Large intestine (tissue), 3 donors: ENCODE data around the gene OLFML1. TPM values are rescaled to one million over a fixed set of nuclear protein-coding genes. Genes with fewer than 3 reads are reported as not detected.
"Not testable (repeated sequence)": the region's sequence is repeated elsewhere in the genome, so short reads cannot be mapped to it uniquely, and the experiment has no call there.

ENCODE experiments used
- DNase-seq, 2 donors: peaks; one replicate each; pipeline versions ENCODE4 v3.0.0 to v3.0.0-alpha.2; 2013
- H3K27ac ChIP-seq: one replicate; pipeline ENCODE4 v1.5.1; 2013; ENCODE audit warnings: low read length
- H3K27me3 ChIP-seq: 2 replicates; pipeline ENCODE4 v1.6.1; 2013; ENCODE audit warnings: low read length; ENCODE audit not compliant: control insufficient read depth, insufficient read depth
- H3K36me3 ChIP-seq: 2 replicates; pipeline ENCODE4 v1.6.1; 2013; ENCODE audit warnings: low read length; ENCODE audit not compliant: control insufficient read depth, insufficient read depth
- H3K4me1 ChIP-seq: one replicate; pipeline ENCODE4 v1.6.1; 2013; ENCODE audit warnings: low read length; ENCODE audit not compliant: control insufficient read depth, insufficient read depth
- H3K4me3 ChIP-seq: one replicate; pipeline ENCODE4 v1.5.1; 2013; ENCODE audit warnings: low read length
- H3K9me3 ChIP-seq: one replicate; pipeline ENCODE4 v1.6.1; 2013; ENCODE audit warnings: mild to moderate bottlenecking, low read depth, low read length, moderate library complexity; ENCODE audit not compliant: control insufficient read depth
- WGBS: methylation state at CpG from one replicate; pipeline ENCODE4 v1.1.5; 2013; ENCODE audit warnings: low lambda C conversion rate; ENCODE audit not compliant: insufficient coverage; 5-methylcytosine and 5-hydroxymethylcytosine counted together
- polyA plus RNA-seq: library from polyadenylated mRNA; unstranded; fragments of 120-200 nt; gene quantifications from one replicate; pipeline ENCODE4 v1.2.1, GENCODE V29; 2013

OLFML1 gene
- polyA plus RNA-seq, 1 donor = 15.4 TPM

GRCh38 chr11:7508087-7508486 lies 22.8 kb downstream of the OLFML1 start:
- Histone ChIP-seq H3K27ac (no peak overlapping the region), H3K27me3 (no peaks in the 10 kb centered on the region), H3K4me3 (no peak overlapping the region), H3K9me3 (no peaks in the 10 kb centered on the region), H3K36me3 (no peaks in the 10 kb centered on the region), H3K4me1 (peaks cover 18% of the 10 kb centered on the region)
- WGBS = 43% methylated on average over 1 of the region's 3 CpGs
- DNase-seq = peak in 1 of 2 donors; percentile 66

- no peak overlapping the region for H3K4me3 ChIP-seq
- no CpG with 5 or more reads among the region's 2 CpGs for WGBS
- peaks cover 5% of the 10 kb centered on the region for H3K27me3 ChIP-seq
- H3K36me3 ChIP-seq = no peaks in the 10 kb centered on the region
- no peak for DNase-seq
- H3K9me3 ChIP-seq = no peaks in the 10 kb centered on the region
- H3K27ac ChIP-seq = no peak overlapping the region
- peaks cover 23% of the 10 kb centered on the region for H3K4me1 ChIP-seq
These were observed 24.7 kb downstream of the OLFML1 start for GRCh38 chr11:7509966-7510365.

DNA sequence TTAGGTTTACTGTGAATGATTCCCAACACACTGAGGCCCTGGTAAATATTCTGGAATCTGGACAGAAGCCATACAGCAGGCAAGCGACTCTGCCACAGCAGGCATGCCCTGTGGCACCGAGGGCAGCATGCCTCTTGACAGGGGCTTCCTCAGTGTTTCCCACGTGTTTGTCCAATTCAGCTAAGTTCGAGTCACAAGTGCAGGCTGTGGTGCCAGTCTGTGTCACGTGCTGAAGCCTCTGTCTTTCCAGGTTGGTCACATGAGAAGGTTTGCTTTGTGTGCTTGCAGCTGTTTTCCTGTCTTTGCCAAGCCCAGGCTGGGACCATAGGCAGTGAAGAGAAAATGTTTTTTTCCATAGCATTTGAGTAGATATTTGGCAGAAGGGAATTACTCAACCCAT lies 26.1 kb downstream of the OLFML1 start:
- no peaks in the 10 kb centered on the region for H3K9me3 ChIP-seq
- H3K27ac ChIP-seq = no peak overlapping the region
- H3K36me3 ChIP-seq = no peaks in the 10 kb centered on the region
- peaks cover 5% of the 10 kb centered on the region for H3K27me3 ChIP-seq
- DNase-seq = peak in 1 of 2 donors; percentile 68
- peaks cover 23% of the 10 kb centered on the region for H3K4me1 ChIP-seq
- no peak overlapping the region for H3K4me3 ChIP-seq
- no CpG with 5 or more reads among the region's 5 CpGs for WGBS

DNA sequence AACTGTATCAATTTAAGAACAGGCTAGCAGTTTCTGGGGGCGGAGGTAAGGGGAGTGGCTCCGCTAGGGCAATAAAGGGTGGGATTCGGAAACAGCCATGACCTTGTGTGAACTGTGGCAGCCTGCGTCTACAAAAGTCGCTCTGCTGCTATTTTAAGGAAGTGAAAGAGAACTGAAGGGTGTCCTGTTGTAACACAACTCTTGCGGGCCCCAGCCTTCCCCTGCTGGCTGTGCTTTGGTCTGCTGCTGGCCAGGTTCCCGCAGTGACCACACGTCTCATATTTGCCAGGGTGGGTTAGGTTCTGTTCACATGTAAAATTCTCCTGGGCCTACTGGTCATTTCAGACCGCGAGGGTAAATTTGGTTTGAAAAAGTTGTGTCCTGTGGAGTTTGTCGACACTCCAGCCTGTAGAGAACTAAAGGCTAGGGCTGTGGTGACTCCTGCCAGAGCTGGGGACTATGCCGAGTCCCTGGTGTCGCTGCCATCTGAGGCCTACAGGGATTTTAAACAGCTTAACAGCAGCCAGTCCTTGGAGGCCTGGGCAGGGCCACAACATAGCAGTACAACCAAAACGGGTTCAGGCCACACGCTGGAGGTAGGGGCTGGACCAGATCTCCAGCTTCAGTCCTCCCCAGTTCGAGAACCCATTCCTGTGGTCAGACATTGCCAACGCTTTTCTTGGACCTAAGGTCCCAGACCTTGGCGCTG lies 27.4 kb downstream of the OLFML1 start:
- peaks cover 5% of the 10 kb centered on the region for H3K27me3 ChIP-seq
- no peaks in the 10 kb centered on the region for H3K9me3 ChIP-seq
- H3K27ac ChIP-seq = peak overlapping the region; percentile 61
- no CpG with 5 or more reads among the region's 18 CpGs for WGBS
- peak overlapping the region; percentile 89 for H3K4me3 ChIP-seq
- DNase-seq = peak; percentile 48 to 78
- H3K36me3 ChIP-seq = no peaks in the 10 kb centered on the region
- peaks cover 23% of the 10 kb centered on the region for H3K4me1 ChIP-seq

DNA sequence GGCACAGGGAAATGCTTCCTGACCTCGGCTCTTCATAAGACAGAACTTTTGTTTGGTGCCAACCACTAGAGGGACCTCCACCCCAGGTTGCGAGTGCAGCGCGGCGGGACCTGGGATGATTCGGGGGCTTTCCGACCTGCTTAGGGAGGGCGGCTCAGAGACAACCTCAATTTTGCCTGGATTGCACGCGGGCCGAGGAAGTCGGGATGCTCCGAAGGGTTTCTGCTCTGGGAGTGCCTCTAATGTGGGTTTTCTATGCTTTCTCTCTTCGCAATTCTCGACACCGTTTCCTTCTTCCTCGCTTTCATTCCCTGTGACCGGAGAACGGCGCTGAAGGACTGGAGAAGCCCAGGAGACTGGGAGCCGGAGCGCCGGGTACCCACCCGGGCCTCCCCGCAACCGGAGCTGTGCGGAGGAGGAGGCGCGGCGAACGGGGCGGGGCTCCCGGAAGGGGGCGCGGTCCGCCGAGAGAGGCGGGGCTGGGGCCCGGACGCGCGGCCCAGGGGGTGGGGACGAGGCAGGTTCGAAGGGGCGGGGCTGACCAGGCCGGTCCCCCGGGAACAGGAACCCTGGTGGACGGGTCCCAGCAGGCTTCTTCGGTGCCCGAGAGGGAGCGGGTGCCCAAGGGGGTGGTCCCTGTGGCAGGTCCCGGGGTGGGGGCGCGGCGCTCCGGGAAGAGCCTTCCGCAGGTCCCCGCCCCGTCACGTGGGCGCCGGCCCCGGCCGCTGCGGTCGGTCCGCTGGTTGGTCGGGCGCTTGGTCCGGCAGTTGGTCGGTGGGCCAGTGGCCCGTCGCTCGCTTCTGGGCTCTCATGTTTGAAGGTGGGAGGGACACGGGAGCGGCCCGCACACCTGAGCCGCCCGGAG lies 28.2 kb downstream of the OLFML1 start, which contains the start of gene PPFIBP2:
Gene PPFIBP2 (plus strand): TSS at position 766 of the 865 bp plus-strand sequence. CDS start 35,477 bp downstream, outside the sequence.
- no peaks in the 10 kb centered on the region for H3K36me3 ChIP-seq
- H3K4me1 ChIP-seq = peaks cover 20% of the 10 kb centered on the region
- no peaks in the 10 kb centered on the region for H3K9me3 ChIP-seq
- peak within 1 kb of the TSS; percentile 89 for H3K4me3 ChIP-seq
- peaks cover 5% of the 10 kb centered on the region for H3K27me3 ChIP-seq
- H3K27ac ChIP-seq = peak within 1 kb of the TSS; percentile 61
- WGBS = no CpG with 5 or more reads among the region's 79 CpGs
- DNase-seq = peak; percentile 68 to 85

GRCh38 chr11:7514099-7514591 lies 28.8 kb downstream of the OLFML1 start:
- peaks cover 20% of the 10 kb centered on the region for H3K4me1 ChIP-seq
- H3K27me3 ChIP-seq = peaks cover 5% of the 10 kb centered on the region
- H3K9me3 ChIP-seq = no peaks in the 10 kb centered on the region
- peak in 1 of 2 donors; percentile 57 for DNase-seq
- peak overlapping the region; percentile 89 for H3K4me3 ChIP-seq
- peak overlapping the region; percentile 61 for H3K27ac ChIP-seq
- no peaks in the 10 kb centered on the region for H3K36me3 ChIP-seq
- WGBS = no CpG with 5 or more reads among the region's 31 CpGs

GRCh38 chr11:7515447-7515886 lies 30.2 kb downstream of the OLFML1 start:
- no peaks in the 10 kb centered on the region for H3K36me3 ChIP-seq
- WGBS = no CpG with 5 or more reads among the region's 1 CpG

GRCh38 chr11:7516475-7516874 lies 31.2 kb downstream of the OLFML1 start:
- WGBS = no CpG with 5 or more reads among the region's 12 CpGs
- Histone ChIP-seq H3K27me3 (peaks cover 5% of the 10 kb centered on the region), H3K36me3 (no peaks in the 10 kb centered on the region), H3K9me3 (no peaks in the 10 kb centered on the region), H3K4me3 (no peak overlapping the region), H3K27ac (no peak overlapping the region), H3K4me1 (peaks cover 20% of the 10 kb centered on the region)
- no peak for DNase-seq

More at GRCh38 chr11:7515447-7515886, 30.2 kb downstream of the OLFML1 start:
- Histone ChIP-seq H3K27ac (no peak overlapping the region), H3K4me1 (peaks cover 20% of the 10 kb centered on the region), H3K9me3 (no peaks in the 10 kb centered on the region), H3K4me3 (no peak overlapping the region), H3K27me3 (peaks cover 5% of the 10 kb centered on the region)
- no peak for DNase-seq

GRCh38 chr11:7517743-7518142 lies 32.4 kb downstream of the OLFML1 start:
- not testable (repeated sequence) for H3K4me3 ChIP-seq, H3K9me3 ChIP-seq, H3K36me3 ChIP-seq, H3K27ac ChIP-seq, H3K27me3 ChIP-seq, DNase-seq
- H3K4me1 ChIP-seq = peaks cover 10% of the 10 kb centered on the region
- WGBS = no CpG with 5 or more reads among the region's 13 CpGs

DNA sequence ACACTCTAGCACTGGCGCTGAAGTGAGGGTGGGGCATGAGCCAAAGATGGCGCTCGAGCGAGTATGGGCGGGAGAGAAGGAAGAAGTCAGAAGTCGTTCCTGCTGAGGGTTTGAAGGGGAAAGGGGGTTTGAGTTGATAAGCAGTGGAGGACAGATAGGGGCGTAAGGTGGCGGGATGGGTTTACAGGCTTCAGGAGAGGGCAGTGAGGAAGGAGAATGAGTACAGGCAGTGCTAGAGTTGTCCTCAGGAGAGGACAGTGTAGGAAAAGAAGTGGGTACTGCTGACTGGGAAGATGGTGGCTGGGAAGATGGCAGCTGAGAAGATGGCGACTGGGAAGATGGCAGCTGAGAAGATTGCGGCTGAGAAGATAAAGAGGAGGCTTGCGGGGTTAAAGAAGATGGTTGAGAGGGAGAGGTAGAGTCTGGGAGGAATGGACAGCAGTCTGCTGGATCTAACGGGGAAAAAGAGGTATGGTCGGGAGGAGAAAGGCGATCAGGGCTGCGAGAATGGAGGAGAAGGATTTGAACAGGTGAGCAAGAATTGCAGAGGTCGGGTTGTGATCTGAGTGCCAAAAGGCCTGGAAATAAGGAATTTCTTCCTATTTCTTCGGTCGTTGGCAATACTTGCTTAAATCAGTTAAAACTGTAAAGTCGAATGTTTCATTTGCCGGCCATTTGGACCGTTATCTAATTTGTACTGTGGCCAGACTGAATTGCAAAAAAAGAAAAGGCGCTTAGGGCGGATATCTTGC lies 33.7 kb downstream of the OLFML1 start:
- Histone ChIP-seq H3K9me3 (no peaks in the 10 kb centered on the region), H3K4me3 (no peak overlapping the region), H3K27ac (no peak overlapping the region), H3K4me1 (peaks cover 18% of the 10 kb centered on the region), H3K36me3 (no peaks in the 10 kb centered on the region), H3K27me3 (peaks cover 5% of the 10 kb centered on the region)
- WGBS = 89% methylated on average over 16 of the region's 23 CpGs
- no peak for DNase-seq
